Chondrocyte (in vitro differentiated cells): Measurements from ENCODE around the gene EMB. TPM values are rescaled to one million over a fixed set of nuclear protein-coding genes. Genes with fewer than 3 reads are reported as not detected.

Source experiments
- total RNA-seq: library from RNA; stranded (reverse); gene quantifications from 3 replicates; pipeline ENCODE4 v1.2.1, GENCODE V29; 2021

EMB gene
- total RNA-seq, 1 donor from 2014 or later, result 7.8 TPM

Other genes starting within 250 kb of the EMB start
- gene PARP8, start 225.3 kb upstream of the EMB start, total RNA-seq, result 23.3 to 31.3 TPM (median 23.6 TPM) in 3 replicates